HG03432 (cell line): ENCODE measurements around the gene SEMA3B.

Experiments
- ATAC-seq: cut with Tn5 transposase; IDR thresholded peaks from one replicate; pipeline ENCODE4 v1.9.1; 2021; ENCODE audit warnings: mild to moderate bottlenecking, moderate library complexity; ENCODE audit not compliant: unreplicated experiment

Gene SEMA3B

GRCh38 chr3:50327129-50327528 is 58.2 kb downstream of the SEMA3B start:
- ATAC-seq = no peak
